Adrenal gland (tissue), 5 donors: ENCODE measurements around the gene SLC5A10.

Experiments used
- CTCF ChIP-seq, 6 experiments: fragments of 450-650 bp in 4 of 6; fragments of 200-600 bp in 2 of 6; sonication (generic) in 1 of 6; IDR thresholded peaks; 1 replicate in 5 of 6; 2 replicates in 1 of 6; pipeline versions ENCODE4 v1.5.1 to v1.8.0; 2016 to 2021; ENCODE audit warnings: antibody characterized with exemption in 6 of 6, mild to moderate bottlenecking in 2 of 6, moderate library complexity in 1 of 6
- POLR2A ChIP-seq, 2 donors: fragments of 450-650 bp; IDR thresholded peaks; one replicate each; pipeline ENCODE4 v1.6.1; 2017; ENCODE audit warnings: antibody characterized with exemption in 2 of 2, mild to moderate bottlenecking in 2 of 2, moderate library complexity in 1 of 2
- donor health status: DM: no; HTN: no; CAD: no.

DNA sequence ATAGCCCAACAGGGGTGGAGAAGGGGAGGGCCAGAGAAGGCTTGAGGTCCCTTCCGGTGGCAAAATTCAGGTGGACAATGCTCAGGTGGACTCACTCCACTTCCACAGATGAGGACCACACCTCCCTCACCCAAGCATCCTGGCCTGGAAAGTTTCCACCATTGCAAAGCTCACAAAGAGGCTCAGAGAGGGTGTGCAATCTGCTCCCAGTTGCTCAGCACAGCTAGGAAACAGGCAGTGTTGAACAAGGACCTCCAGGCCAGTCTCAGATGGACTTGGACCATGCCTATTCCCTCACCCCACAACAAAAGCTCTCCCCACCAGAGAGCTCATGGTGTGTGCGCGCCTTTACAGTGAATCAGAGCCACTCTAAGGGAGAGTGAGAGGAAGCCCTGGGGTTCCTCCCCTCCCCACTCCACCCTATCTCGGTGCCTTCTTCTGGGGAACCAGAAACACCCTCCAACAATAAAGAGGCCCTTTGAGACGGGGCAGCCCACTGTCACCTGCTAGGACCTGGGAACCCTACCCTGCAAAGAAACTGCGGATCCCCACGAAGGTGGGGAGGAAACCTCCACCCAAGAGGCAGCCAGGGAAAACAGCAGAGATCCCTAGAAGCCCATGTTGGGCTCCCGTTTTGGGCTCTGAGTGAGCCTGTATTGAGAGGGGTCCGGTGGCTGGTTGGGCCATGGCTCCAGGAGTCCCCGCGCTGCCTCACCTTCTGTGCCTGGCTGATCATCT, 51.0 kb downstream of the SLC5A10 start:
- TF ChIP-seq POLR2A (IDR thresholded peaks at IDR 0.05): no peak
- TF ChIP-seq CTCF (IDR thresholded peaks at IDR 0.05): no peak
